GM19351 (cell line): ENCODE measurements around the gene LRFN2.

Source experiments
- ATAC-seq: cut with Tn5 transposase; IDR thresholded peaks from one replicate; pipeline ENCODE4 v1.9.1; 2021; ENCODE audit warnings: mild to moderate bottlenecking, moderate library complexity; ENCODE audit not compliant: unreplicated experiment

LRFN2 gene

GRCh38 chr6:40480678-40481077, 106.5 kb downstream of the LRFN2 start:
- ATAC-seq = no peak

GRCh38 chr6:40479706-40480105, 107.5 kb downstream of the LRFN2 start:
- no peak for ATAC-seq

- no peak for ATAC-seq
Observed at GRCh38 chr6:40477246-40478126, 109.7 kb downstream of the LRFN2 start.

GRCh38 chr6:40476673-40477072, 110.5 kb downstream of the LRFN2 start:
- ATAC-seq = no peak

- ATAC-seq = no peak
Observed at GRCh38 chr6:40474937-40475336, 112.2 kb downstream of the LRFN2 start.

GRCh38 chr6:40473026-40473425, 114.1 kb downstream of the LRFN2 start:
- no peak for ATAC-seq

GRCh38 chr6:40472353-40472752, 114.8 kb downstream of the LRFN2 start:
- ATAC-seq = no peak

- no peak for ATAC-seq
Observed at GRCh38 chr6:40471243-40471642, 115.9 kb downstream of the LRFN2 start.

GRCh38 chr6:40469323-40469722, 117.8 kb downstream of the LRFN2 start:
- no peak for ATAC-seq

- no peak for ATAC-seq
Observed at GRCh38 chr6:40466986-40467539, 120.1 kb downstream of the LRFN2 start.

- ATAC-seq = no peak
Observed at GRCh38 chr6:40461643-40462042, 125.5 kb downstream of the LRFN2 start.

GRCh38 chr6:40460380-40460779, 126.8 kb downstream of the LRFN2 start:
- no peak for ATAC-seq

- no peak for ATAC-seq
Observed at GRCh38 chr6:40457261-40457660, 129.9 kb downstream of the LRFN2 start.

- ATAC-seq = no peak
Observed at GRCh38 chr6:40456390-40457013, 130.7 kb downstream of the LRFN2 start.

- ATAC-seq = no peak
Observed at GRCh38 chr6:40455686-40456389, 131.3 kb downstream of the LRFN2 start.

GRCh38 chr6:40450483-40450882, 136.7 kb downstream of the LRFN2 start:
- ATAC-seq = no peak

- ATAC-seq = no peak
Observed at GRCh38 chr6:40444811-40445210, 142.4 kb downstream of the LRFN2 start.

- ATAC-seq = no peak
Observed at GRCh38 chr6:40444312-40444711, 142.9 kb downstream of the LRFN2 start.

GRCh38 chr6:40443842-40444241, 143.3 kb downstream of the LRFN2 start:
- ATAC-seq = no peak

- ATAC-seq = no peak
Observed at GRCh38 chr6:40442591-40442990, 144.6 kb downstream of the LRFN2 start.

- no peak for ATAC-seq
Observed at GRCh38 chr6:40441150-40441549, 146.0 kb downstream of the LRFN2 start.
